Gastroesophageal sphincter (tissue), 4 donors: Measurements from ENCODE around the gene PLEKHA1. TPM values are rescaled to one million over a fixed set of nuclear protein-coding genes. Genes with fewer than 3 reads are reported as not detected.

Experiments
- ATAC-seq: fragments of 150-250 bp; one replicate; pipeline ENCODE4 v1.9.1; 2016; ENCODE audit warnings: mild to moderate bottlenecking, moderate library complexity
- H3K27ac ChIP-seq, 4 donors: fragments of 200-600 bp; sonication (generic) in 3 of 4; 1 replicate in 3 of 4; 2 replicates in 1 of 4; pipeline ENCODE4 v1.5.1; 2016 to 2019
- H3K27me3 ChIP-seq: fragments of 200-600 bp; sonication (generic); one replicate; pipeline ENCODE4 v1.5.1; 2019
- H3K36me3 ChIP-seq, 2 donors: fragments of 200-600 bp; sonication (generic); one replicate each; pipeline ENCODE4 v1.5.1; 2019; ENCODE audit warnings: control low read depth in 1 of 2
- H3K4me1 ChIP-seq, 3 donors: fragments of 200-600 bp; sonication (generic); 1 replicate in 2 of 3; 2 replicates in 1 of 3; pipeline ENCODE4 v1.5.1; 2016 to 2019; ENCODE audit warnings: control low read depth in 2 of 3
- H3K4me3 ChIP-seq, 2 donors: fragments of 200-600 bp; sonication (generic); one replicate each; pipeline ENCODE4 v1.5.1; 2019; ENCODE audit warnings: mild to moderate bottlenecking in 1 of 2, moderate library complexity in 1 of 2
- H3K9me3 ChIP-seq, 3 donors: fragments of 200-600 bp; sonication (generic); one replicate each; pipeline ENCODE4 v1.5.1; 2017 to 2019; ENCODE audit warnings: control low read depth in 2 of 3
- CTCF ChIP-seq, 4 experiments: fragments of 200-600 bp in 2 of 4; fragments of 450-650 bp in 2 of 4; sonication (generic) in 1 of 4; IDR thresholded peaks; one replicate each; pipeline ENCODE4 v1.5.1; 2017 to 2019; ENCODE audit warnings: antibody characterized with exemption in 4 of 4, mild to moderate bottlenecking in 2 of 4, moderate library complexity in 2 of 4
- EP300 ChIP-seq: sonication (generic); formaldehyde crosslinking; IDR thresholded peaks from one replicate; pipeline ENCODE4 v1.6.1; 2017; ENCODE audit warnings: antibody characterized with exemption, mild to moderate bottlenecking
- POLR2A ChIP-seq, 2 donors: fragments of 450-650 bp; IDR thresholded peaks; one replicate each; pipeline ENCODE4 v1.6.1; 2017; ENCODE audit warnings: antibody characterized with exemption in 2 of 2, mild to moderate bottlenecking in 2 of 2, moderate library complexity in 1 of 2
- POLR2AphosphoS5 ChIP-seq: sonication (generic); formaldehyde crosslinking; IDR thresholded peaks from one replicate; pipeline ENCODE4 v1.6.1; 2017; ENCODE audit warnings: antibody characterized with exemption
- WGBS, 2 donors: methylation state at CpG; one replicate each; pipeline ENCODE4 v1.1.5; 2018; ENCODE audit warnings: low coverage in 1 of 2; 5-methylcytosine and 5-hydroxymethylcytosine counted together
- total RNA-seq, 4 donors: library from RNA; depleted of rRNA; stranded (reverse); fragments of >200 nt; gene quantifications; one replicate each; pipeline ENCODE4 v1.1.0, GENCODE V29; 2016

The PLEKHA1 gene
- total RNA-seq, 4 donors from 2014 or later: 62.1 to 125 (median 93.8) TPM

DNA sequence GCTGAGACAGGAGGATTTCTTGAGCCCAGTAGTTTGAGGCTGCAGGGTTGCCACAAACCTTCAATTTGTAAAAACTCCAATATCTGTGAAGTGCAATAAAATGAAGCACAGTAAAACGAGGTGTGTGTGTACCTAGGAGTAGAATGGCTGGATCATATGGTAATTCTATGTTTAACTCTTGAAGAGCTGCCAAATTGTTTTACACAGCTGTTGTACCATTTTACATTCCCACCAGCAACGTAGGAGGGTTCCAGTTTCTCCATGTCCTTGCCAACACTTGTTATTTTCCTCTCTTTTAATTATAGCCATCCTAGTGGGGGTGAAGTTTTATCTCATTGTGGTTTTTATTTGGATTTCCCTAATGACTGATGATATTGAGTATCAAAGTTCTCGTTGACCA lies 16.2 kb downstream of the PLEKHA1 start:
- H3K4me1 ChIP-seq: peaks cover 3 to 25% (median 9%) of the 10 kb centered on the region in 3 donors
- H3K4me3 ChIP-seq: no peak overlapping the region
- ATAC-seq: no peak
- H3K36me3 ChIP-seq: peaks cover 0 to 23% of the 10 kb centered on the region in 2 donors
- WGBS, 2 donors: 19% methylated on average over 3 of the region's 3 CpGs
- no peak overlapping the region for H3K27ac ChIP-seq
- TF ChIP-seq EP300 (no peak), POLR2AphosphoS5 (no peak), POLR2A (IDR thresholded peaks at IDR 0.05) (no peak), CTCF (IDR thresholded peaks at IDR 0.05) (no peak)
- no peaks in the 10 kb centered on the region for H3K27me3 ChIP-seq
- H3K9me3 ChIP-seq: no peaks in the 10 kb centered on the region

- H3K4me1 ChIP-seq: peaks cover 3 to 25% (median 9%) of the 10 kb centered on the region in 3 donors
- no peak for ATAC-seq
- TF ChIP-seq POLR2A (IDR thresholded peaks at IDR 0.05) (no peak), POLR2AphosphoS5 (no peak), EP300 (no peak), CTCF (IDR thresholded peaks at IDR 0.05) (no peak)
- peaks cover 0 to 28% of the 10 kb centered on the region in 2 donors for H3K36me3 ChIP-seq
- no peak overlapping the region for H3K4me3 ChIP-seq
- H3K27ac ChIP-seq: peak overlapping the region in 1 of 4 donors; percentile 24
- no peaks in the 10 kb centered on the region for H3K27me3 ChIP-seq
- no peaks in the 10 kb centered on the region for H3K9me3 ChIP-seq
These were observed 17.4 kb downstream of the PLEKHA1 start for GRCh38 chr10:122391875-122392274.

DNA sequence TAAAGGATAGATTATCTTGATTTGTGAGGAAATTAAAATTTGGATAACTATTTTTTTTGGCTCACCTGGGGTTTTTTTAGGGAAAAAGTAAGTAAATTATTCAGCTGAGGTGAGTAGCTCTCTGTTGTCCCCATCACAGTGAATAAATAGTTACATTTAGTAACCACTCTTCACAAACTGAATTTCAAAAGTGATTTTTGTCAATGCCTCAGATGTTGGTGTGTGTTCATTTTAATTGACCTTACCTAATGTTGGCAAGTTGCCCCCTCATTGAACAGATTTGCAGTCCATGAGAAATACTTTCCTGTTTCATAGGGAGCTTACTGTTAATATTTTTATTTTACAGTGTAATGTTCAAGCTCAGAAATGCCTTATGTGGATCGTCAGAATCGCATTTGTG lies 18.3 kb downstream of the PLEKHA1 start:
- Histone ChIP-seq H3K36me3 (peaks cover 0 to 38% of the 10 kb centered on the region in 2 donors), H3K4me1 (peaks cover 3 to 25% (median 9%) of the 10 kb centered on the region in 3 donors), H3K4me3 (no peak overlapping the region), H3K27ac (no peak overlapping the region), H3K27me3 (no peaks in the 10 kb centered on the region), H3K9me3 (no peaks in the 10 kb centered on the region)
- TF ChIP-seq CTCF (IDR thresholded peaks at IDR 0.05) (no peak), POLR2AphosphoS5 (no peak), EP300 (no peak), POLR2A (IDR thresholded peaks at IDR 0.05) (no peak)
- WGBS, 2 donors: 65 to 90% methylated on average over 2 of the region's 2 CpGs
- ATAC-seq: no peak

- TF ChIP-seq POLR2A (IDR thresholded peaks at IDR 0.05) (no peak), CTCF (IDR thresholded peaks at IDR 0.05) (no peak), POLR2AphosphoS5 (no peak), EP300 (no peak)
- no peak for ATAC-seq
- Histone ChIP-seq H3K4me1 (peaks cover 3 to 25% (median 9%) of the 10 kb centered on the region in 3 donors), H3K27ac (no peak overlapping the region), H3K36me3 (peaks cover 0 to 38% of the 10 kb centered on the region in 2 donors), H3K4me3 (no peak overlapping the region), H3K27me3 (no peaks in the 10 kb centered on the region), H3K9me3 (no peaks in the 10 kb centered on the region)
- 44 to 58% methylated on average over 2 of the region's 2 CpGs for WGBS, 2 donors
These were observed 18.8 kb downstream of the PLEKHA1 start for GRCh38 chr10:122393288-122393687.

DNA sequence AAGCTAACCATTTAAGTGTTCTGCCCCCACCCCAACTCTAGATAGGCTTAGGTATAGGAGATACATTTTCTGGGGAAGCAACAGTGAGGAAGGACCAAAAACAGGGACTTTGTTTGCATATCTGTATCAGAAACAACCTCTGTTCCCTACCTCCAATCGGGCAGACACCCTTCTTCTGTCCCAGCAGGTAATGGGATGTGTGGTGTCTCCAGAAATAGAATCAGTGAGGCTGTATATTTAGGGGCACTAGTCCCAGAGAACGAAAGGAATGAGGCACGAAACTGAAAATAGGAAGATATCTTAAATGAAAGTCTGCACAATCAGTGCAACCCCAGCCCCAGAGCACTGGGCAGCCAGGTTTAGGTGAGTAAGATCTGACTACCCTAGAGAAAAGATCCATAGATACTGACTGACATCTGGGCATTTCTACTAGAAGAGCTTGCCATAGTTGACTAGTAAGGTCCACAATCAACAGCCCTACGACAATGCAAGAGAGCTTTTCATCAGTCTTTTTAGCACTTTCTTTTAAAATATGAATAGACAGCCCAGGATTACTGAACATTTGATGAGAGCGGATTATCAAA lies 28.1 kb downstream of the PLEKHA1 start:
- ATAC-seq: no peak
- TF ChIP-seq POLR2A (IDR thresholded peaks at IDR 0.05) (no peak), POLR2AphosphoS5 (no peak), CTCF (IDR thresholded peaks at IDR 0.05) (no peak), EP300 (no peak)
- WGBS, 2 donors: 70 to 80% methylated on average over 2 to 4 of the region's 5 CpGs
- H3K27me3 ChIP-seq: no peaks in the 10 kb centered on the region
- peaks cover 0 to 62% of the 10 kb centered on the region in 2 donors for H3K36me3 ChIP-seq
- H3K27ac ChIP-seq: no peak overlapping the region
- H3K4me3 ChIP-seq: no peak overlapping the region
- peaks cover 0 to 7% (median 0%) of the 10 kb centered on the region in 3 donors for H3K4me1 ChIP-seq
- no peaks in the 10 kb centered on the region for H3K9me3 ChIP-seq
